ENCODE data around the gene BICD2. TPM values are rescaled to one million over a fixed set of nuclear protein-coding genes. Genes with fewer than 3 reads are reported as not detected.

The BICD2 gene
- total RNA-seq, 1 donor from 2014 or later = 29.1 TPM

- Histone ChIP-seq H3K9me3 (no peaks in the 10 kb centered on the region), H3K4me3 (no peak overlapping the region), H3K27me3 (no peaks in the 10 kb centered on the region), H3K4me1 (no peaks in the 10 kb centered on the region), H3K36me3 (peaks cover 19 to 37% of the 10 kb centered on the region in 2 donors), H3K27ac (no peak overlapping the region)
- intact Hi-C loops (cut with DNase I) = no loop called here
- DNase-seq (ENCODE audit: low spot score in 2 of 2) = peak in 1 of 2 donors; percentile 40
- TF ChIP-seq CTCF (IDR thresholded peaks at IDR 0.05) = no peak
Observed at GRCh38 chr9:92726971-92727715, 37.5 kb downstream of the BICD2 start.

GRCh38 chr9:92726348-92726747 is 38.3 kb downstream of the BICD2 start:
- Histone ChIP-seq H3K4me1 (no peaks in the 10 kb centered on the region), H3K36me3 (peaks cover 25 to 45% of the 10 kb centered on the region in 2 donors)
- no peak for TF ChIP-seq CTCF (IDR thresholded peaks at IDR 0.05)

GRCh38 chr9:92725766-92726165 is 38.9 kb downstream of the BICD2 start:
- Histone ChIP-seq H3K4me3 (no peak overlapping the region), H3K36me3 (peaks cover 31 to 49% of the 10 kb centered on the region in 2 donors), H3K9me3 (no peaks in the 10 kb centered on the region), H3K27ac (no peak overlapping the region), H3K4me1 (no peaks in the 10 kb centered on the region), H3K27me3 (no peaks in the 10 kb centered on the region)
- TF ChIP-seq CTCF (IDR thresholded peaks at IDR 0.05) = no peak
- no peak for DNase-seq (ENCODE audit: low spot score in 2 of 2)
- intact Hi-C loops (cut with DNase I) = no loop called here

More at GRCh38 chr9:92726348-92726747, 38.3 kb downstream of the BICD2 start:
- H3K27me3 ChIP-seq = no peaks in the 10 kb centered on the region
- peak in 1 of 2 donors; percentile 28 for DNase-seq (ENCODE audit: low spot score in 2 of 2)
- intact Hi-C loops (cut with DNase I) = no loop called here
- H3K9me3 ChIP-seq = no peaks in the 10 kb centered on the region
- no peak overlapping the region for H3K4me3 ChIP-seq
- H3K27ac ChIP-seq = no peak overlapping the region

- no peak for DNase-seq (ENCODE audit: low spot score in 2 of 2)
- H3K36me3 ChIP-seq = peaks cover 33 to 55% of the 10 kb centered on the region in 2 donors
Observed at GRCh38 chr9:92725266-92725545, 39.4 kb downstream of the BICD2 start.

GRCh38 chr9:92724528-92725265 is 39.9 kb downstream of the BICD2 start:
- DNase-seq (ENCODE audit: low spot score in 2 of 2) = no peak
- Histone ChIP-seq H3K9me3 (no peaks in the 10 kb centered on the region), H3K4me3 (no peak overlapping the region), H3K27me3 (no peaks in the 10 kb centered on the region), H3K4me1 (no peaks in the 10 kb centered on the region), H3K27ac (no peak overlapping the region), H3K36me3 (peaks cover 38 to 60% of the 10 kb centered on the region in 2 donors)
- no peak for TF ChIP-seq CTCF (IDR thresholded peaks at IDR 0.05)
- intact Hi-C loops (cut with DNase I) = no loop called here

More at GRCh38 chr9:92725266-92725545, 39.4 kb downstream of the BICD2 start:
- Histone ChIP-seq H3K27ac (no peak overlapping the region), H3K4me3 (no peak overlapping the region), H3K4me1 (no peaks in the 10 kb centered on the region), H3K27me3 (no peaks in the 10 kb centered on the region), H3K9me3 (no peaks in the 10 kb centered on the region)
- TF ChIP-seq CTCF (IDR thresholded peaks at IDR 0.05) = no peak
- intact Hi-C loops (cut with DNase I) = no loop called here

Data from ascending aorta (tissue), 2 donors.